Inflammatory macrophage treated with lipopolysaccharide for 4 hours (primary cell): ENCODE measurements around the gene NR6A1.
A peak's percentile ranks its signal among the peaks of the same experiment; 100 is the strongest.

Source experiments
- DNase-seq: peaks from one replicate; pipeline ENCODE4 v3.0.0-alpha.2; 2020

The NR6A1 gene

GRCh38 chr9:124482431-124483031, 288.6 kb downstream of the NR6A1 start:
- DNase-seq = no peak

DNA sequence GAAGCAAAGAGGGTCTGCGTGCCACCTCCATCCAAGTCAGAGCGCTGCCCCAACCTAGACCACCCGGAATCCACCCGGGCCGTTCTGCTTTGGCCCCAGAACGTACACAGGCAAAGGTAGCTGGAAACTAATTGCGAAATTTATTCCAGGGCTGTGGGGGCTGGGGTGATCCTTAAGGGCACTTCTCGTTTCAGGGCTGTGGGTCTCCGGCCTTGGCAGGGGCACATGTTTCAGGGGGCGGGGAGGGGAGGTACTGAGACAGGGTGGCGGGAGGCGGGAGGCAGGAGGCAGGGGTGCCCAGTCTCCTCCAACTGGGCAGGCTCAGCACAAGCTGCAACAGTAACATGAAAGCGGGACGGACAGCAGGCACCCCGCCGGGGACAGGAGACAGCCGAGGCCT, 290.0 kb downstream of the NR6A1 start:
- DNase-seq = no peak

GRCh38 chr9:124480621-124480981, 290.5 kb downstream of the NR6A1 start:
- peak; percentile 5 for DNase-seq

DNA sequence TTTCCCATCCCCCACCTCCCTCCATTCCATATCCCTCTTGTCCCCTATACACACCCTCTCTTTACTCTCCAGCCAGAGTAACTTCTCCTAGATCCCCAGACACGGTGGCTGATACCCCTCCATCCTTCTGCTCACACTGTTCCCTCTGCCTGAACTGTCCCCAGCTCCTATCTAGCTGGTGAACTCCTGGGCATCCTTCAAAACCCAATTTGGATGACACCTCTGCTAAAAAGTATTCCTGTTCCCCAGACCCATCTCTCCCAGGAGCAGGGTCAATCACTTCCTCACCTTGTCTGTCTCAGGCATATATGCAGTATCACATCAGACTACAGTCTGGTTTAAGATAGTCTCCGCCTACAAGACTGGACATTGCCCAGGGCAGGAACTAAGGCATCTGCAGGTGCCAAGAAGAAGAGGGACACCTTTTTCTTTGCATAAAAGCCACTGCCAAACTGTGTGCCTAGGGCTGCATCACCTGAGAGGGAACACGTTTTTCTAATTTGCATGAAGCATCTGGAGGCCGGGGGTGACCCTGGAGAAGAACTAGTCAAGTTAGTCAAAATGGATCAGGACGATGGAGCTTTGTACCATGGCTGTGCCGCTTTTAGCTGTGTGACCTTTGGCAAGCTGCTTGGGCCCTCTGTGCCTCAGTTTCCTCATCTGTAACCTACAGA, 291.0 kb downstream of the NR6A1 start:
- no peak for DNase-seq

DNA sequence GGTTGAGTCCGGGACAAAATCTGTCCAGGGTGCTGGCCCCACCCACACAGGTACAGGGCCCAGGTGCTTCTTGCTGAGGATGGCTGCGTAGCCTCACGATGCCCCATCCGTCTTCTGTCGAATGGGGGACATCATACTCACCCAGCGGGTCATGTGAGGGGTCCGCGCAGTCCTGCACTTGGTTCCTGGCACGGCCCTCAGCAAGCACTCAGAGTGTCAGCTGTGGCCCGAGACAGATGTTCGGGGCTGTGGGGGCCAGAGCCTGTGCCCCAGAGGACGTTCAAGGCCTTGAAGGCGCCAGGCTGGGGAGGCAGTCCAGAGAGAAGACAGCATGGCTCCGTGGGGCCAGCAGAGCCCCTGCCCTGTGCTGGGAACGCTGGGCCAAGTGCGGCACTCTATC, 291.7 kb downstream of the NR6A1 start:
- DNase-seq = no peak

GRCh38 chr9:124478354-124478753, 292.8 kb downstream of the NR6A1 start:
- DNase-seq = no peak

DNA sequence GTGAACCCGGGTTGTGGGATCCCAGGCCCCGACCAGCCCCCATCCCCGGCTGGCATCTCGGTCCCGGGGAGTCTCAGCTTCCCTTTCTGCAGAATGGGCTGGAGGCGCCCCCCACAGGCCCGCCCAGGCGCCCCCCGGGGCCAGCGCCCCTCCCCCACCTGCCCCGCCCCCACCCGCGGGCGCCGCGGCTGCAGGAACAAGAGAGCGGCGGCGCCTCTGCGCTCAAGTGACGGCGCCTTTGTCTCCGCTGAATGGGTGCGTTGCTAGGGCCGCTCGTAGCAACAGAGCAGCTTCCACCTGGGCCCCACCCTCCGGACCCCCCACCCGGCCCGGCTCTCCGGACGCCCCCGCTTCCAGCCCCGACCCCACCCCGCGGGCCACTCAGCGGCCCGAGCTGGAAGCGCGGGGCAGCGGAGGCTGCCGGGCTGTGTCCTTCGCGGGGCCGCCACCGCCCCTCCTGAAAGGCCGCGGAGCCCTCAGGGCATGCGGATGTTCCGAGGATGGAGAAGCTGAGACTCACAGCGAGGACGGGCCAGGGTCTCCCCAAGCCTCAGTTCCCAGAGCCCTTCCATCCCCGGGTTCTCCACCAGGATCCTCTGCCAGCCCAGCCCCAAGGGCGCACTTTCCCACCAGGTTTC, 293.3 kb downstream of the NR6A1 start:
- DNase-seq = no peak

DNA sequence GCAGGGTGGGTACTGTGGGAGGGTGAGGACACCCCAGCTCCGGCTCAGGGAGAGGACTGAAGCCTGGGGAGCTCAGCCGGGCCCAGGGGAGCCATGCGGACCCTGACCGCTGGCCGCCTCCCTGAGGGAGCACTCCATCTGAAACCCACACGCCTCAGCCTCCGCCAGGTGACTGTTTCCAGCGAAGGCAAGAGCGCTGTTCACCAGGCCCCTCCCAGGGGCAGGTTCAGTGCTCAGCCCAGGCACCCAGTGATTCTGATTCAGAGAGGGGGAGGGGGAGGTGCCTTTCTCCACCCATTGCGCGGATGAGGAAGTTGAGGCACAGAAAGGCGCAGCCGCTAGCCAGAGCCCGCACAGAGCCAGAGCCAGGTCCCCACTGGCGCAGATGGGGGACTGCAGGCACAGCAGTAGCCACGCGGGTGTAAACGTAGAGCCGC, 293.9 kb downstream of the NR6A1 start:
- DNase-seq = no peak

DNA sequence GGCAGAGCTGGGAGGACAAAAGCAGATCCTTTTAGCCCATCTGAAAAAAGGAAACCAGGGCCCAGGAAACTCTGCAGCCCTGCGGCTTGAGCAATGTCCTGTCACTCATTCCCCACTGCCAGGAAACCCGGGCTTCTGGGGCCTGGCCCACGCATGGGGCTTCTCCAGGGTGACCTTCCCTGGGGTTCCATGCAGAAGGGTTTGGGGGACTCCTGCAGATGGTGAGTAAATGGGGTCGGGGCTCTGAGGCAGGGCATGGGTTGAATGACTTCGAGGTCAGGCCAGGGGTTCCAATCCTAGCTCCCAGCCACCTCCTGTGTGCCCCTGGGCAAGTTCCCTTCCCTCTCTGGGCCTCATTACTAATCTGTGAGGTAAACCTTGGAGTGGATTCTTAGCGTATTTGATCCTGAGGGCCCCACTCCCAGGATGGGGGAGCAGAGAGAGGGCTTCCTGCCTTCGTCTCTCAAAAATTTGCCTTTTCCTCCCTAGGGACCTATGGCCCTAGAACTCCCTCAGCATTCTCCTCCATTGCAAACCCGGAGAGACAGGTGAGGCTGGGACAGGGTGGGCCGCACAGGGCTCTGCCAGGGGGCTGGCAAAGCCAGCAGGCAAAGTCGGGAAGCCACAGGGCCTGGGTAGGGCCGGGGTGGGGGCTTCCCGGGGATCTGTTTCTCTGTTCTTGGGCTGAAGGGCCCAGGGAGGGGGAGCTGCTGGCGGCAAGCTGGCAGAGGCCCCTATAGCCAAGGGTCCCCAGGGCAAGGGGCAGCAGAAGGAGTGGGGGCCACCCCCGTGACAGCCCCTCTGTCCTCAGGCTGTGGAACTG, 295.0 kb downstream of the NR6A1 start:
- no peak for DNase-seq

GRCh38 chr9:124475158-124475867, 295.8 kb downstream of the NR6A1 start:
- DNase-seq = no peak

GRCh38 chr9:124474151-124474550, 297.0 kb downstream of the NR6A1 start:
- DNase-seq = no peak

GRCh38 chr9:124473310-124473709, 297.8 kb downstream of the NR6A1 start:
- DNase-seq = no peak

GRCh38 chr9:124472770-124473169, 298.3 kb downstream of the NR6A1 start:
- no peak for DNase-seq

DNA sequence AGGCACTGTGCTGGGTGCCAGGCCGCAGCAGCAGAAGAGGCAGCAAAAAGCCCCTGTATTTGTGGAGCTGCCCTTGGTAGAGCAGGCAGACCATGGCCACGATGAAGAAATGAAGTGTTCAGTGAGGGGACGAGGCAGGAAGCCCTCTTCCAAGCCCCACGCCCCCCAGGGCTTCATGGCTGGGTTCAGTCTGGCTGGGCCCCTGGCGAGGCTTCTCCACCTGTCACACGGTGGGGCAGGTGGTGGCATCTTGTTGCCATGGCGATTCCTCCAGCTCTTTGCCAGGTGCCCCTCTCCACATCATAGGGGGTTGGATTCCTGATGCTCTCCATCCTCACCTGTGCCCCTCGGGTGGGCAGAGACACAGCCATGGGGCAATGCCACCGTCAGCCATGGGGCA, 299.4 kb downstream of the NR6A1 start:
- no peak for DNase-seq

DNA sequence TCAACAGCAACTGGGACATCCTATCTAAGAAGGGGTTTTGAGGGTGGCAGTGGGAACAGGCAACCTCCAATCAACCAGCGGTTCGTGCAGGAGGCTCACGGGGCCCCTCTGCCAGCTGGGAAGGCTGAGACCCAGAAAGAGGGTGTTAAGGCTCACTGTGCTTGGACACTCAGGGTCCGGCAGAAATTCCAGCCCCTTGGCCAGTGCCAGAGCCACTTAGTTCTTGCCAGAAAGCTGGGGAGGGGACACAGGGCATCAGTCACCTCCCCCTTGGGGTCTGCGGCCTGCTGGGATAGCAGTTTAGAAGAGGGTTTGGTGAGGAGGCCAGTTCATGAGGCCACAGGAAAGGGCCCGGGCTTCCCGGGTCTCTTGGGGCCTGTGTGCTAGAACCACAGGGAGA, 300.4 kb downstream of the NR6A1 start:
- DNase-seq = no peak

DNA sequence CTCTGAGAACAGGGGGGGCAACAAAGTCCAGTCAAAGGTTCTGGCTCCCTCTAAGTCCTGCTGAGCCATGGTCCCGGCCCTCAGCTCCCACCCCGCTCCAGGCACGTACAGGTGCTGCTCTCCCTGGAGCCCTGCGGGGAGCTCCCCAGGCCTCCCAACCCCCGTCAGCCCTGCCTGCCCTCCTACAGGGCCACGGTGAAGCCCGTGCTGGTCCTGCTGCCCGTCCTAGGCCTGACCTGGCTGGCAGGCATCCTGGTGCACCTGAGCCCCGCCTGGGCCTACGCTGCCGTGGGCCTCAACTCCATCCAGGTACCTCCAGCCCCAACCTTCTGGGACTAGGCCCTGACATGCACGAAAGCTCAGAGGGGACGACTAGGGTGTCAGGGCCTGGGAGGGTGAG, 300.8 kb downstream of the NR6A1 start:
- DNase-seq = no peak

- no peak for DNase-seq
These were observed 301.9 kb downstream of the NR6A1 start for GRCh38 chr9:124469011-124469832.

DNA sequence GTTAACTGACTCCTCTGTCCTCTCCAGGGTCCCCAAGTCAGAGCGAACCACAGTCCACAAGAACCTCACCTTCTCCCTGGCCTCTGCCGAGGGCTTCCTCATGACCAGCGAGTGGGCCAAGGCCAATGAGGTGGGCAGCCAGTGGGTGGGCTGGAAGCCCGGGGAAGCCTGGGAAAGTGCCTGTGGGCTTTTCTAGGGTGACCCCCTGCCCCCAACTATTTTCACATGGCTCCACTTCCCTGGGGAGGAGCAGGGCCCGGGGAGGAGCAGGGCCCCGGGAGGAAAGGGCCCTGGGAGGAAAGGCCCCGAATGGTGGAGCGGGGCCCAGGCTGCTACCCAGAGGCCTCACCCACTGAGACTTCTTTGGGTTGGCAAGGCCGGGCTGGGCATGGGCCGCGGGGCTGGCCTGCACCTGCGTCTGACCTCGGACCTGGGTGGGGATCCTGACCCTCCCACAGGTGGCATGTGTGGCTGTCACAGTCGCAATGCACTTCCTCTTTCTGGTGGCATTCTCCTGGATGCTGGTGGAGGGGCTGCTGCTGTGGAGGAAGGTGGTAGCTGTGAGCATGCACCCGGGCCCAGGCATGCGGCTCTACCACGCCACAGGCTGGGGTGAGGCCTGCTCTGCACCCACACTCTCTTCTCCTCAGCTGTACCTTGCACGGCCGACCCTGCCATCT, 302.9 kb downstream of the NR6A1 start:
- DNase-seq = no peak

DNA sequence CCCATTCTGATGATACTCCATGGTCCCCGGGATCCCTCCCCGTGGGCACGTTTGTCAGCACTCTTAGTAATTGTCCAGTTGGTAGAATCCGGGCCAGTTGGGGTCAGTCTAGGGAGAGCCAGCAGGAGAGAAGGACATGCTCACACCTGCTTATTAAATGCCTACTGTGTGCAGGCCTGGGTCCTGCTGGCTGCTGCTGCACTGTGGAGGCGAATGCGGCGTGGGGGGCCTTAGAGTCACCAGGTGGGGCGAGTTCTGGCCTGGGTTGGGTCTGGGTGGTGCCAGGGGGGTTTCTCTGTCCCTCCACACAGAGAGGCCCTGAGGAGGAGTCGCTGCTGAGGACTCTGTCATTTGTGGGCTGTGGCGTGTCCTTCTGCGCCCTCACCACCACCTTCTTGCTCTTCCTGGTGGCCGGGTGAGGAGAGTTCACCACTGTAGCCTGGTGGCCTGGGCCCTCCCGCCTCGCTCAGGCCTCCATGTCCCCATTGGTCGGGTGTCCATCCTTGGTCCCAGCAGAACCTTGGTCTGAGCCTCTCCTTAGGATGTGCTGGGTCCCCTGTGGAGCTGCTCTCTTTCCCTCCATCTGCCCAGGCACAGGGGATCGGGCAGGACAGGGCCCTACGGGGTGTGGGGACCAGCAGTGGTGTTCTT, 303.6 kb downstream of the NR6A1 start:
- no peak for DNase-seq
